Measurements from ENCODE around the gene COL9A1.

DNA sequence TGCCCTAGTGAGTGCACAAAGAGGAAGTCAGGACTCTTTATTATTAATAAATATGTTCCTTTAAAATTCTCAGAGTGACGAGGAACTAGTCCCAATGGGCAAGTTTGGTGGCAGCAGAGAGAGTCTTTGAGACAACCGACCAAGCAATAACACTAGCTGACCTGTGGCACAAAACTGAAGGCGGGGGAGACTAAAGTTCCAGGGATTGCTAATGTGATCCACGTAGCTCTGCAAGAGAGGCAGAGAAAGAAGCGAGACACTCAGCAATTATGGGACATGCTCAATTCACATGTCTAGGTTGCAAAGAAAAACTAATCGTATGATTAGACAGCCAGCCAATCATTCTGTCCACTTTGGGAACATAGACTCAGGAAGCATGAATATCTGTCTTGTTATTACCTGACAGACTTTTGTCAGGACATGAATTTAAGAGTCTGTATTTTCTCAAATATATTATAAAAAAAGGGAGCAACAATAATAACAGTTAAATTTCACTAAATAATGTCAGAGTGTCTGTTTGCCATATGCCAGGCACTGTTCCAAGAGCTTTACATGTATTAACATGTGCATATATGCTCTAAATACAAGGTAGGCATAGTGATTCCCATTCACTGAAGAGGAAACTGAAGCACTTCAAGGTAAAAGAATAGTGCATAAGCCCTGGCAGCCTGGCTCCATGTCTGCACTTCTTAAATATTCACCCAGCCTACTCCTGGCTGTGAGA, 81.0 kb downstream of the COL9A1 start:
- TF ChIP-seq, protein P1, sequence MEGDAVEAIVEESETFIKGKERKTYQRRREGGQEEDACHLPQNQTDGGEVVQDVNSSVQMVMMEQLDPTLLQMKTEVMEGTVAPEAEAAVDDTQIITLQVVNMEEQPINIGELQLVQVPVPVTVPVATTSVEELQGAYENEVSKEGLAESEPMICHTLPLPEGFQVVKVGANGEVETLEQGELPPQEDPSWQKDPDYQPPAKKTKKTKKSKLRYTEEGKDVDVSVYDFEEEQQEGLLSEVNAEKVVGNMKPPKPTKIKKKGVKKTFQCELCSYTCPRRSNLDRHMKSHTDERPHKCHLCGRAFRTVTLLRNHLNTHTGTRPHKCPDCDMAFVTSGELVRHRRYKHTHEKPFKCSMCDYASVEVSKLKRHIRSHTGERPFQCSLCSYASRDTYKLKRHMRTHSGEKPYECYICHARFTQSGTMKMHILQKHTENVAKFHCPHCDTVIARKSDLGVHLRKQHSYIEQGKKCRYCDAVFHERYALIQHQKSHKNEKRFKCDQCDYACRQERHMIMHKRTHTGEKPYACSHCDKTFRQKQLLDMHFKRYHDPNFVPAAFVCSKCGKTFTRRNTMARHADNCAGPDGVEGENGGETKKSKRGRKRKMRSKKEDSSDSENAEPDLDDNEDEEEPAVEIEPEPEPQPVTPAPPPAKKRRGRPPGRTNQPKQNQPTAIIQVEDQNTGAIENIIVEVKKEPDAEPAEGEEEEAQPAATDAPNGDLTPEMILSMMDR (IDR thresholded peaks at IDR 0.05): no peak
- no peak for TF ChIP-seq POLR2A (IDR thresholded peaks at IDR 0.05)
